Neural cell (in vitro differentiated cells): ENCODE data around the gene RAB40B.

Experiments
- CTCF ChIP-seq: fragments of 450-650 bp; IDR thresholded peaks from 2 replicates; pipeline ENCODE4 v1.5.1; 2014; ENCODE audit warnings: antibody characterized with exemption, mild to moderate bottlenecking, moderate library complexity; ENCODE audit not compliant: poor library complexity, severe bottlenecking
- EP300 ChIP-seq: fragments of 450-650 bp; conservative IDR thresholded peaks from 2 replicates; pipeline ENCODE4 v1.6.1; 2014; ENCODE audit warnings: antibody characterized with exemption, mild to moderate bottlenecking, moderate library complexity; ENCODE audit not compliant: poor library complexity, severe bottlenecking
- EZH2 ChIP-seq: fragments of 200-600, 300-800 bp; shearing (Covaris generic), sonication (generic); IDR thresholded peaks from 2 replicates; pipeline ENCODE4 v1.6.1; 2014; ENCODE audit warnings: antibody characterized with exemption, low read length, borderline replicate concordance, mild to moderate bottlenecking; ENCODE audit not compliant: insufficient read depth, poor library complexity, severe bottlenecking
- MXI1 ChIP-seq: fragments of 450-650 bp; conservative IDR thresholded peaks from 2 replicates; pipeline ENCODE4 v1.6.1; 2014; ENCODE audit warnings: antibody characterized with exemption, mild to moderate bottlenecking; ENCODE audit not compliant: poor library complexity, severe bottlenecking
- POLR2AphosphoS5 ChIP-seq: IDR thresholded peaks from 2 replicates; pipeline ENCODE4 v1.6.1; 2012
- RAD21 ChIP-seq: fragments of 450-650 bp; conservative IDR thresholded peaks from 2 replicates; pipeline ENCODE4 v1.6.1; 2014; ENCODE audit warnings: antibody characterized with exemption, mild to moderate bottlenecking, moderate library complexity
- REST ChIP-seq: IDR thresholded peaks from 2 replicates; pipeline ENCODE4 v1.6.1; 2012; ENCODE audit warnings: borderline replicate concordance
- SMC3 ChIP-seq: fragments of 450-650 bp; conservative IDR thresholded peaks from 2 replicates; pipeline ENCODE4 v1.6.1; 2014; ENCODE audit warnings: antibody characterized with exemption, mild to moderate bottlenecking, moderate library complexity; ENCODE audit not compliant: poor library complexity
- TAF1 ChIP-seq: IDR thresholded peaks from 2 replicates; pipeline ENCODE4 v1.6.1; 2012; ENCODE audit warnings: low read depth

GRCh38 chr17:82655038-82655479 lies 43.4 kb downstream of the RAB40B start:
- TF ChIP-seq CTCF (no peak), TAF1 (no peak), RAD21 (no peak), POLR2AphosphoS5 (no peak), REST (no peak), EP300 (no peak), EZH2 (no peak), SMC3 (no peak), MXI1 (no peak)
